ENCODE results near the gene RBM8A.

RBM8A gene

DNA sequence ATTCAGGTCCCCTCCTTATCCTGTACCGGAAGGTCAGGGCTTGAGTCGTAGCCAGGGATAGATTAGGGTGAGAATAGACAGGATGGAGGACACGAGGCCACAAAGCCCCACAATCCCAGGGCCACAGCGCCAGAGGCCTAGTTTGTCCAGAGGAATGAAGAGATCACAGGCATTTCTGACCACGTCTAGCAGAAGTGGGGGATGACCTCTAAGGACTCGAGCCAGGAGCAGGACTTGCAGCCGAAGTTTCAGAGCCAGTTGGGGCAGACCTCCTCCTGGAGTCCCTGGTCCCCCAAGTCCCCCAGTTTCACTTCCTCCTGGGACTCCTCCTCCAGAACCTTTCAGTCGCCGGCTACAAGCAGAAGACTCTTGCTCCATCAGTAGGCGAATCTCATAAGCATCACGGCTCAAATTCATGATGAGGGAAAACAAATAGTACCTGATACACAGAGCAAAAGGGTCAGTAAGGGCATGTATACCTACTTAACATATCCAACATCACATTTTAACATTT is 15.1 kb downstream of the RBM8A start:
- no peak for DNase-seq

- DNase-seq: no peak
Measured at GRCh38 chr1:145908653-145909052, 18.6 kb downstream of the RBM8A start.

DNA sequence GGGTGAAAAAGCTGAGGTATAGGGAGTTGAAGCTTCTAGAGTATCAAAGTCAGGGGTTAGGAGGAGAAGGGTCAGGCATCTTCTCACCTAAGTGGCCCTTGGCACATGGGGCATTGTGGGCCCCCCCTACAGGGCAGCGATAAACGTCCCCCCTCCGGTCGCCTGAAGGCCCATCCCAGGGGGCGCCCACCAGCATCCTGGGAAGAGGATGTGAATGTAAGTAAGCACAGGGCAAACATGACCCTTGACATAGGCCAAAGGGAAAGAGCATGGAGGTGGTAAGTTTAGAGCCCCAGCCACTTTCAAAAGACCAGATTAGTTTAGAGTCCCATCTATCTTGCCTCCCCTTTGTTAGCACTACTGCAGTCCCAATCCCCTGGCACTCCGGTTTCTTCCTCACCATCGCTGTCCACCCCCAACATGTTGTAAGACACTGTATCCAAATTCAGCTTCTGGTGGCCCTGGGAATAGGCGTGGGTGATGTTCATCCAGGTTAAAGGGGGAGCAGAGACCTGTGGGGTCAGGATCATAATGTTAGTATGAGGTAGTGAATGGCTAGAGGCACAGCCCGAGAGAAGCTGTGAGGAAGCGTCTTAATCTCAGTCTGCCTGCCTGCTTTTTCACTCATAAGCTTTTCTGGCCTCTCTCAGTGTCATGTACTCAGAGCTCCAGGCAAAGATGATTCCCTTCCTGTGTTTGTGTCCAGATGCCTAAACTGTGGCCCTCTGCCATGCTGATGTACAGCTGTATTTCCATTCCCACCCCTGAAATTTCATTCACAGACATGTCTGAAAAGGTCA is 20.1 kb downstream of the RBM8A start:
- no peak for DNase-seq

DNA sequence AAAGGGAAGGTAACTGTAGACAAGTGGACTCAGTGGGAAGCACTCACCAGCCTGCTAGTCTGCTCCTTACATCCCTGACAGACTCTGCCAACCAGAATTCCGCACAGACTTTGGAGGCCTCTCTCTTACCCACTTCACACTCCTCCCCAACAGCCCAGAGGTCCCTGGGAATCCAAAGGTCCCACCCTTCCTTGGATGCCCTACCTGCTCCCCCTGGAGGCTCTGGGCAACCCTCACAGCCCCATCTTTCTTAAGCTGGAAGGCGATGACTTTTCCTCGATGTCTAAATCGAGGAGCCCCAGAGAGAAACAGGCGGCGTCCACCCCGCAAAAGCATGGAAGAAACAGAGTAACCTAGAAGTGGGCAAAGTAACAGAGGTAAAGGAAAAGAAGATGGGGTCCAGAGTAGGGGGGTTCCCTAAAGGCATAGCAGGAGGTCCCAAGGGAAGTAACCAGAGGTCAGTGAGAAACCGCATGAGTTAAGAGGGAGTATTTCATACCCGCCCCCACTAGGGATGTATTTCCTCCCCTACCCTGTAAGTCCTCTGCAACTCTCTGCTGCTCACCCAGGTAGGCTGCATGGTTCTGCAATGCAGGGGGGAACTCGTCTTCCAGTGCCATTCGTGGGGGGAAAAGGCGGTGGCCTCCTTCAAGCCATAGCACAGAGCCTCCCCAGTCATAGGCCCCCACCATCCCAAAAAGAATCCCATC is 25.8 kb downstream of the RBM8A start:
- no peak for DNase-seq

DNA sequence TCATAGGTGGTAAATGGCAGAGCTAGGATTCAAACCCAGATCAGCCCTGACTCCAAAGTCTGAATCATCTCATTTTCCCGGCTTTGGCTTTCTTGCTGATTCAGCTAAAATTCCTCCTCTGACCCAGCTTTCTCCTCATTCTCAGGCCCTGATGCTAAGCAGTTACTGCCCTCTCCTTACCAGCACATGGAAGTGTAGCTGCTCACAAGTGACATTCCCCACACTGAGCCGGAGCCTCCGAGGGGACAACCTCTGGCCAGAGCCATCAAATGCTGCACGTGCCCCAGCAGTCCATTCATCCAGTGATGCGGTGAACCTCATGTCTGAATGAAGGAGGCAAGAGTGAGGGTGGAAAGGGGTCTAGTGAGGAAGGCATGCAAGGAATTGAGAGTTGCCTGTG is 28.5 kb downstream of the RBM8A start:
- no peak for DNase-seq

DNA sequence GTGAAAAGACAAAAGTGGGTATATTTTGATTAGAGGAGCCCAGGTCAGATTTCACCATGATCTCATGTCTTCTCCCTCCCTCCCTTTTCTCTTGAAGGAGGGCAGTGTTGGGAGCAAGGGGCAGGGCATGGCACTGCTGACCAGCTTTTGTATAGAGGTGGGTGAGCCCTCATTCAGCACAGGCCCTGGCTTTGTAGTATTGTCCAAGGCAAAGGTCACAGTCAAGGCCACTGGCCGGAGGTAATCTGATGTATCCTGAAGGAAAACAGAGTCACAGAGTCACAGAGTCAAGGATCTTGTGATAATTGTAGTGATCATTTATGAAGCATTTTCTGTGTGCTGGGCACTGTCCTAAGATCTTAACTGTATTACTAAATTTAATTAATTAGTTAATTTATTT is 29.3 kb downstream of the RBM8A start:
- no peak for DNase-seq

DNA sequence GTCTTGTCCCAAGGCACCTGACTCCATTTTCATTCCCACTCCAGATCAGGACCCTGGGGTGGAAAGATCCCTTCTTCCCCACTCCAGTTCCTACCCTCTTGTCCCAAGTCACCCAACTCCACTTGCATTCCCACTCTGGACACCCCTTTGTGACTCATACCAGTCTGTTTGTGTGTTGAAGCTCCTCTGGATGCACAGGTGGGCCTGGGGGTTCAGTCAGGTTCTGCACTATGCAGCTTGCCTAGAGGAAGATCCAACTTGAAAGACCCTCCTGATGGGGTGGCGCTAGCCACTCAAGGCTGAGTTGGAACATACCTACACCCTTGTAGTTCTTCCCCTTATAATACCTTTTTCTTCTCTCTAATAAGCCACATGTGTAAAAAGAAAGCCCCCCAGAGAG is 31.8 kb downstream of the RBM8A start:
- no peak for DNase-seq

GRCh38 chr1:145893306-145894055 is 33.8 kb downstream of the RBM8A start:
- DNase-seq: no peak

DNA sequence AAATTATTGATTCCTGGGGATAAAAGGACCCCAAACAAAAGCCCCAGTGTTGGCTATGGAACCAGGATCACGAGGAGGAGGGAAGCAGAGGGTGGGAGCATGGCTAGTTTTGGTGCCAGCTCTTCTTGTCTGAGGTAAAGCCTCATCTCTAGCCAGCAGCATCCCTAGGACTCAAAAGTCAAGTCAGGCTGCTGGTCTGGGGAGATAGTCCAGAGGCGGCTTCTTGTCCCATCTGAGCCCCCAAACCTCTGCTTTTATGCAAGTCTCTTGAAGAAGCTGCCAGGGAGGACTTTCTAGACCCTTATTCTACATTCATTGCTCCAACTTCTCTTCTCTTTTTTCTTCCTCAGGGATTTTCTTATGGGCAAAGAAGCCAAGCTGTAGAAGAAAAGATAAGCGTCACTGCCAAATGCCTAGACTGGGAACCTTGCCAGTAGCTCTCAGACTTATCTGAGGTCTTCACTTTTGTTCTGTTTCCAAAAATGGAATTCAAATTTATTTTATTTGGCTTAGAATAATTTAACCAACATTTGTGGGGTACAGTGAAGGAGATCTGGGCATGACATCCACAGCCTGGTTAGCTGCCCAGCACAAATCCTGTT is 34.7 kb downstream of the RBM8A start:
- DNase-seq: no peak

GRCh38 chr1:145891587-145892485 is 35.4 kb downstream of the RBM8A start:
- peak; percentile 65 to 72 for DNase-seq

GRCh38 chr1:145891143-145891542 is 36.1 kb downstream of the RBM8A start:
- DNase-seq: no peak

DNA sequence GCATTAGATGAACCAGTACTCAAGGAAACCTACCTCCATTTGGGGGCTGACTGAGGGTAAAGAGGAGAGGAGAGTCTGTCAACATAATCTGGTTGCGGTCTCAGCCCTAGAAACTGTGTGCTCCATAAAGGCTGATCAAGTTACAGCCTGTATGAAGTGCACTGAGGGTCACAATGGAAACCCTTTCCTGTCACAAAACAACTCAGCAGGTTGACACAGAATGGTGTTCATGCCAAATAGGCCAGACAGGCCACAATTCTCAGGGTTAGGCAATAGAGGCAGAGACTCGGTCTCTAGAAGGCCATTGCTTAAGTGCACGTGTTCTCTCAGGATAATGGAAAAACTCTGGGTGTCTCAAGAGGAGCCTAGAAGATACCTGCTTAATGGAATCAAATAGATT is 37.6 kb downstream of the RBM8A start:
- no peak for DNase-seq

- DNase-seq: no peak
Measured at GRCh38 chr1:145887631-145888030, 39.7 kb downstream of the RBM8A start.

DNA sequence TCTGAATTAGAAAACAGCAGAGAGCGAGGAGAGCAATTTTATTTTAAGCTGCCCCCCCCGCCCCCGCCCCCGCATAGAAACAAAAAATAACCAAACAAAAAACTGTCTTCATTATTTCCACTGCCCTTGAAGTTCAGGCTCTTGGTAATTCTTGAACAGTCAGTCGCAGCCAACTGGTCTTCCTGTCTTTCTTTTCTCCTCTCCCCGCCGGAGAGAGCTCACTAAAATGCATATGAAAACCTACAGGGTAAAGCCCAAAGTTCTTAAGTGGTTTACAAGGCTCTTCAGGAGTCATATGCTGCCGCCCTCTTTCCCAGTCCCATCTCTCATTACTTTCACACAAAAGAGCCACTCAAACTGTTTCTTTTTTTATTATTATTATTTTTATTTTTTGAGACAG is 40.5 kb downstream of the RBM8A start:
- DNase-seq: no peak

DNA sequence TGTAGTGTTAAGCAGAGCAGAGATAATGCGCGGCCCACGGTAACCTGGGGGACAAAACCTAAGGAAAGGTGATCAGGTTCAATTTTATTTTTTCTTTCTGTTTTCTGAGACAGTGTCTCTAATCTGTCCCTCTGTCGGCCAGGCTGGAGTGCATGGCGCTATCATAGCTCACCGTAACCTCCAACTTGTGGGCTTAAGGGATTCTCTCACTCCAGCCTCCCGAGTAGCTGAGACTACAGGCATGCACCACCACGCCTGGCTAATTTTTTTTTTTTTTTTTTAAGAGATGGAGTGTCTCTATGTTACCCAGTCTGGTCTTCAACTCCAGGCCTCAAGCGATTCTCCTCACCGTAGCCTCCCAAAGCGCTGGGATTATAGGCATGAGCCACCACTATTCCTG is 40.9 kb downstream of the RBM8A start:
- DNase-seq: no peak

DNA sequence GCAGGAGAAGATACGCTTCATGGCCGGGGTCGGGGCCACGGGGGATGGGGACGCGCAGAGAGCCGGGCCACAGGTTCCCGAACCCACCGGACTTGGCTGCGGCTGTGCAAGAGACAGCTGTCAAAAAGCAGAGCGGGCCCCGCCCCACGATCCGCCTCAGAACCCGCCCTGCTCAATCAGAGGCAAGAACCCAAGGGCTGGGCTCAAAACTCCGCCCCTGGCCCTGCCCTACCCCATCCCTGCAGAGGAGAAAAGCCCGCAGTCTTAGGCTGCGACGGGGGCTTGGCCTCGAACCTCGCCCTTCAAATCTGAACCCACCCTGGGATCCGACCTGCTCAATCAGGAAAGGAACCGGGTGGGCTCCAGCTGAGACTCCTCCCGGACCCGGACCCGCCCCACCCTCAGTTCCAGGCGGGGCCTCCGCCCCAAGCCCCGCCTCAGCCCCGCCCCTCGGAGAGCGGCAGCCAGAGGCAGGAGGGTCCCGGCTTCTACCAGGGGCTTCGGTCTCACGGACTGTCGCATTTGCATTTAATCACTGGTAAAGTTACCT is 41.5 kb downstream of the RBM8A start, which contains the start of gene ANKRD35:
Gene ANKRD35, minus strand, starts transcription at position 129 of the 550 bp plus-strand sequence. Its CDS starts 108 bp downstream, at position 21.
- DNase-seq: peak; percentile 92 to 93

GRCh38 chr1:145884675-145885074 is 42.6 kb downstream of the RBM8A start:
- no peak for DNase-seq

DNA sequence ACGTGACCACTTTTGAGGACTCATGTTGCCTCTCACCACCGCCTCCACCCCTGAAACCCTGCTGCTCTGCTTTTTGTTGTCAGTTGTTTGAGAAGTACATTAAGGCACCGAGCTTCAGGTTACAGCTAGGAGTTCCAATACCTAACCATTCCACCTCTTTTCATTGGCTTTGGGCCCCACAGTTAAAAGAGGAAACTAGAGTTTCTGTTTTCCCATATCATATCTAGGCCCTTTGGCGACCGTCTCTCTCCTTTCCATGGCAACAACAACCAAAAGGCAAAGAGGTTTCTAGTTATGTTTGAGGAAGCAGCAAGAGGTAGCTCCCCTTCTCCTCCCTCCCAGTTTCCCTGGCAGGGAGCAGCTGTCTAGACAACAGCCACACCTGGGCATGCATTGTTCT is 47.5 kb downstream of the RBM8A start:
- DNase-seq: no peak

GRCh38 chr1:145878724-145879123 is 48.6 kb downstream of the RBM8A start:
- DNase-seq: no peak

DNA sequence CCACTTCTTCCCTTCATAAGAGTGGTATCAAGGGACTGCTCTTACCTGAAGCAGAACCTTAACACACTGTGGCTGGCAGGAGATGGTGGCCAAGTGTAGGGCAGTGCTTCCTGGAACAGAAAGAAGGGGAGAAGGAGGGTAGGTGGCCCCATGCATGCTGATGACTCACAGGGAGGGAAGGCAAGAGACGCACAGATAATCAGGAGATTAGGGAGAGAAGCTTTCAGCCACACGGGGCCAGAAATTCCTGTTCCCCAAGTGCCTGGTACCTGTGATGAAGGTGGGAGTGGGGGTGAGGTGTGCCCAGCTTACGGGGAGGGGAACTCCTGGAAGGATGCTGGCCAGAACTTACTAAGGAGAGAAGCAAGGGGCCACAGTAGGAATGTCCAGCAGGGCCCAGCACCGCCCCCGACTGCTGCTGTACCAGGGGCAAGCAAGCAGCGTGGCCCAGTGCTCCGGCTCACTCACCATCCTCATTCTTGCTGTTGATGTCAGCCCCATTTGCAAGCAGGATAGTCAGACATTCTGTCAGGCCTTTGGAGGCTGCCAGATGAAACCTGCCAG is 49.3 kb downstream of the RBM8A start:
- DNase-seq: no peak

DNA sequence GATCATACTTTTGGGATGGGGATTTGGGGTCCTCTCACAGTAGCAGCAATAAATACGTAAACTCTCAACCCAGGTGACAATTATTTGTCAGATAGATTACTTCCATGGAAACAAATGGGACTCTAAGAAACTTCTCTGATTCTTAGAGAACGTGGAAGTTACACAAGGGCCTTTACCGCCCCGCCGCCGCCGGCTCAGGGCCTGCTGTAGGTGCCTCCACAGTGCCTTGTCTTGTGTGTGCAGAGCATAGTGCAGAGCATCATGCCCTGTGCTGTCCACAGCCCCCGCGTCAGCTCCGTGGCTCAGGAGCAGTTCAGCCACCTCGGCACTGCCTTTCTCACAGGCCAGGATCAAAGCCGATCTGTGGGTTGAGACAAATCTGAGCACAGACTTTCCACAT is 52.6 kb downstream of the RBM8A start:
- no peak for DNase-seq
